A549 (cell line): ENCODE results near the gene SMIM36.

Experiments
- CHD2 ChIP-seq: fragments of 150-350 bp; IDR thresholded peaks from 2 replicates; pipeline ENCODE4 v1.6.1; 2014; ENCODE audit warnings: low read length; ENCODE audit not compliant: partially characterized antibody
- EP300 ChIP-seq, 2 experiments: fragments of >200 bp; sonication (Bioruptor Twin); formaldehyde crosslinking; IDR thresholded peaks; 2 replicates in 1 of 2; 3 replicates in 1 of 2; pipeline ENCODE4 v1.6.1; 2016 to 2017
- HEYL ChIP-seq: fragments of 250-450 bp; sonication (Bioruptor Pico); IDR thresholded peaks from 2 replicates; pipeline ENCODE4 v1.8.0; 2021; ENCODE audit warnings: mild to moderate bottlenecking, moderate library complexity
- MAZ ChIP-seq: fragments of 150-350 bp; IDR thresholded peaks from 2 replicates; pipeline ENCODE4 v1.6.1; 2014; ENCODE audit warnings: antibody characterized with exemption, low read depth, low read length, borderline replicate concordance
- TP53 ChIP-seq: fragments of 250-450 bp; sonication (Bioruptor Pico); IDR thresholded peaks from 2 replicates; pipeline ENCODE4 v1.5.0; 2021; ENCODE audit warnings: mild to moderate bottlenecking, moderate library complexity
- TF ChIP-seq, protein P1 (sequence below): fragments of >200 bp; sonication (Bioruptor Twin); formaldehyde crosslinking; IDR thresholded peaks from 3 replicates; pipeline ENCODE4 v1.5.1; 2016
- TF ChIP-seq, protein P2 (sequence below): fragments of 200-600 bp; sonication (generic); IDR thresholded peaks from 2 replicates; pipeline ENCODE4 v1.6.1; 2016; ENCODE audit warnings: antibody characterized with exemption, mild to moderate bottlenecking, moderate library complexity
- TF ChIP-seq, protein P3 (sequence below): IDR thresholded peaks from 2 replicates; pipeline ENCODE4 v1.6.1; 2012
- TF ChIP-seq, protein P4 (sequence below): IDR thresholded peaks from 2 replicates; pipeline ENCODE4 v1.6.1; 2012
- TF ChIP-seq, protein P5 (sequence below): IDR thresholded peaks from 2 replicates; pipeline ENCODE4 v1.6.1; 2012; ENCODE audit warnings: low read depth, borderline replicate concordance

DNA sequence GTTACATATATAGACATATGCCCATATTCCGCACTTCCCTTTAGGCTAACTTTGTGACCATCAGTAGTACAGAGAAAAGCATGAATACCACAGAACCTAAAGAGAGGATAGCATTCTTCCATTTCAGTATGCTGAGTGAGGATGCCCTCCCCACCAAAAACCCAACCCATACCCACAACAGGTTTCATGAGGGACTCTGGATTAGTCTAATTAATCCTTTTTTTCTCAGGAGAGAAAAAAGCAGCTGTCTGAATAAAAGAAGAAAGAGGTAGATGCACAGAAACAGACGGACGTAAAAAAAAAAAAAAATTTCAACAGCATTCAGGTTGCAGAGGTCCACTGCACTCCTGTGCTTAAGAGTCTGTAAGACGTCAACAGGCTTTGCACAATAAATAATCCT is 96.3 kb downstream of the SMIM36 start:
- no peak for TF ChIP-seq EP300 (IDR thresholded peaks at IDR 0.05)
- TF ChIP-seq, protein P1, sequence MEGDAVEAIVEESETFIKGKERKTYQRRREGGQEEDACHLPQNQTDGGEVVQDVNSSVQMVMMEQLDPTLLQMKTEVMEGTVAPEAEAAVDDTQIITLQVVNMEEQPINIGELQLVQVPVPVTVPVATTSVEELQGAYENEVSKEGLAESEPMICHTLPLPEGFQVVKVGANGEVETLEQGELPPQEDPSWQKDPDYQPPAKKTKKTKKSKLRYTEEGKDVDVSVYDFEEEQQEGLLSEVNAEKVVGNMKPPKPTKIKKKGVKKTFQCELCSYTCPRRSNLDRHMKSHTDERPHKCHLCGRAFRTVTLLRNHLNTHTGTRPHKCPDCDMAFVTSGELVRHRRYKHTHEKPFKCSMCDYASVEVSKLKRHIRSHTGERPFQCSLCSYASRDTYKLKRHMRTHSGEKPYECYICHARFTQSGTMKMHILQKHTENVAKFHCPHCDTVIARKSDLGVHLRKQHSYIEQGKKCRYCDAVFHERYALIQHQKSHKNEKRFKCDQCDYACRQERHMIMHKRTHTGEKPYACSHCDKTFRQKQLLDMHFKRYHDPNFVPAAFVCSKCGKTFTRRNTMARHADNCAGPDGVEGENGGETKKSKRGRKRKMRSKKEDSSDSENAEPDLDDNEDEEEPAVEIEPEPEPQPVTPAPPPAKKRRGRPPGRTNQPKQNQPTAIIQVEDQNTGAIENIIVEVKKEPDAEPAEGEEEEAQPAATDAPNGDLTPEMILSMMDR, result no peak
- TF ChIP-seq, protein P2, sequence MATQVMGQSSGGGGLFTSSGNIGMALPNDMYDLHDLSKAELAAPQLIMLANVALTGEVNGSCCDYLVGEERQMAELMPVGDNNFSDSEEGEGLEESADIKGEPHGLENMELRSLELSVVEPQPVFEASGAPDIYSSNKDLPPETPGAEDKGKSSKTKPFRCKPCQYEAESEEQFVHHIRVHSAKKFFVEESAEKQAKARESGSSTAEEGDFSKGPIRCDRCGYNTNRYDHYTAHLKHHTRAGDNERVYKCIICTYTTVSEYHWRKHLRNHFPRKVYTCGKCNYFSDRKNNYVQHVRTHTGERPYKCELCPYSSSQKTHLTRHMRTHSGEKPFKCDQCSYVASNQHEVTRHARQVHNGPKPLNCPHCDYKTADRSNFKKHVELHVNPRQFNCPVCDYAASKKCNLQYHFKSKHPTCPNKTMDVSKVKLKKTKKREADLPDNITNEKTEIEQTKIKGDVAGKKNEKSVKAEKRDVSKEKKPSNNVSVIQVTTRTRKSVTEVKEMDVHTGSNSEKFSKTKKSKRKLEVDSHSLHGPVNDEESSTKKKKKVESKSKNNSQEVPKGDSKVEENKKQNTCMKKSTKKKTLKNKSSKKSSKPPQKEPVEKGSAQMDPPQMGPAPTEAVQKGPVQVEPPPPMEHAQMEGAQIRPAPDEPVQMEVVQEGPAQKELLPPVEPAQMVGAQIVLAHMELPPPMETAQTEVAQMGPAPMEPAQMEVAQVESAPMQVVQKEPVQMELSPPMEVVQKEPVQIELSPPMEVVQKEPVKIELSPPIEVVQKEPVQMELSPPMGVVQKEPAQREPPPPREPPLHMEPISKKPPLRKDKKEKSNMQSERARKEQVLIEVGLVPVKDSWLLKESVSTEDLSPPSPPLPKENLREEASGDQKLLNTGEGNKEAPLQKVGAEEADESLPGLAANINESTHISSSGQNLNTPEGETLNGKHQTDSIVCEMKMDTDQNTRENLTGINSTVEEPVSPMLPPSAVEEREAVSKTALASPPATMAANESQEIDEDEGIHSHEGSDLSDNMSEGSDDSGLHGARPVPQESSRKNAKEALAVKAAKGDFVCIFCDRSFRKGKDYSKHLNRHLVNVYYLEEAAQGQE, result no peak
- TF ChIP-seq, protein P3, sequence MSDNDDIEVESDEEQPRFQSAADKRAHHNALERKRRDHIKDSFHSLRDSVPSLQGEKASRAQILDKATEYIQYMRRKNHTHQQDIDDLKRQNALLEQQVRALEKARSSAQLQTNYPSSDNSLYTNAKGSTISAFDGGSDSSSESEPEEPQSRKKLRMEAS, result no peak
- TF ChIP-seq HEYL (CRISPR knock-in tag), result no peak
- TF ChIP-seq CHD2, result no peak
- TF ChIP-seq, protein P4, sequence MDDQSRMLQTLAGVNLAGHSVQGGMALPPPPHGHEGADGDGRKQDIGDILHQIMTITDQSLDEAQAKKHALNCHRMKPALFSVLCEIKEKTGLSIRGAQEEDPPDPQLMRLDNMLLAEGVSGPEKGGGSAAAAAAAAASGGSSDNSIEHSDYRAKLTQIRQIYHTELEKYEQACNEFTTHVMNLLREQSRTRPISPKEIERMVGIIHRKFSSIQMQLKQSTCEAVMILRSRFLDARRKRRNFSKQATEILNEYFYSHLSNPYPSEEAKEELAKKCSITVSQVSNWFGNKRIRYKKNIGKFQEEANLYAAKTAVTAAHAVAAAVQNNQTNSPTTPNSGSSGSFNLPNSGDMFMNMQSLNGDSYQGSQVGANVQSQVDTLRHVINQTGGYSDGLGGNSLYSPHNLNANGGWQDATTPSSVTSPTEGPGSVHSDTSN, result no peak
- TF ChIP-seq, protein P5, sequence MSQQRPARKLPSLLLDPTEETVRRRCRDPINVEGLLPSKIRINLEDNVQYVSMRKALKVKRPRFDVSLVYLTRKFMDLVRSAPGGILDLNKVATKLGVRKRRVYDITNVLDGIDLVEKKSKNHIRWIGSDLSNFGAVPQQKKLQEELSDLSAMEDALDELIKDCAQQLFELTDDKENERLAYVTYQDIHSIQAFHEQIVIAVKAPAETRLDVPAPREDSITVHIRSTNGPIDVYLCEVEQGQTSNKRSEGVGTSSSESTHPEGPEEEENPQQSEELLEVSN, result no peak
- TF ChIP-seq MAZ, result no peak
- no peak for TF ChIP-seq TP53 (CRISPR knock-in tag)
